ENCODE measurements around the gene PATZ1. TPM values are rescaled to one million over a fixed set of nuclear protein-coding genes. Genes with fewer than 3 reads are reported as not detected.

PATZ1 gene
- total and polyA plus RNA-seq, 2 donors (not counting 3 experiments of a cell fraction or from before 2014, with no cell fraction given): 19.7 to 23.7 TPM

DNA sequence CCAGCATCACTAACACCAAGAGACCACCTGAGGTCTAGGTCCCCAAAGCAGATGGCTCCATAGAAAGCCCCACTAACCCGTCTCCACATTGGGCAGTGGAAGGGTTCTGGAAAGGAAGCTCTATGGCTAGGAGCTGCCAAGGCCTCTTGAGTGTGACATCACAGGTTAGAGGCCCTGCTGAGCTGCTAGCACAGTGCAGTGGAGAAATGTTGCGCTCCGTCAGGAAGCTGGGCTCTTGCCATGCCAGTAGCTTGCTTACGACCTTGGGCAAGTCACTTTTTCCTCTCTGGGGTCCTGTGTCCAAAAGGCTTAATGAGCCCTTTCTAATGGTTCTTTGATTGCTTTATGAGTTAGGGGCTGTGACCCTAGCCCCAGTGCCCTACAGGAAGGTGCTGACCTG lies 64.4 kb downstream of the PATZ1 start:
- dilution Hi-C loops (cut with MboI; ENCODE audit: extremely low pct_ligation_motif_present, low sequenced_read_pairs): no loop called here
- H3K9me1 ChIP-seq (replicated peaks; ENCODE audit: control insufficient read depth, extremely low read depth, insufficient read depth, low read length): no peaks in the 10 kb centered on the region
- H3K27me3 ChIP-seq (ENCODE audit: control insufficient read depth in 2 of 2, insufficient read depth in 2 of 2, low read length in 2 of 2): no peaks in the 10 kb centered on the region
- TF ChIP-seq, protein P1, sequence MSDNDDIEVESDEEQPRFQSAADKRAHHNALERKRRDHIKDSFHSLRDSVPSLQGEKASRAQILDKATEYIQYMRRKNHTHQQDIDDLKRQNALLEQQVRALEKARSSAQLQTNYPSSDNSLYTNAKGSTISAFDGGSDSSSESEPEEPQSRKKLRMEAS (IDR thresholded peaks at IDR 0.05; ENCODE audit: insufficient read depth, insufficient read length): no peak
- TF ChIP-seq POLR2AphosphoS5 (IDR thresholded peaks at IDR 0.05; ENCODE audit: insufficient read depth, low read depth, low read length) (no peak), MYC (IDR thresholded peaks at IDR 0.05; ENCODE audit: low read depth, low read length) (no peak)
- BruUV-seq (replicated peaks): no TSS peak
- H3K4me3 ChIP-seq (replicated peaks in 1 of 3; ENCODE audit: insufficient read depth in 1 of 3, low read depth in 1 of 3, low read length in 3 of 3): no peak overlapping the region
- ChIA-PET POLR2A (interaction anchor here (1.0 to 1.7 kb wide), 2 partner anchors 9 to 11 kb away, joined by 3 read pairs; no protein-coding TSS in a partner anchor), CTCF (interaction anchor here (2.6 to 3.2 kb wide), 2 partner anchors 8 to 11 kb away, joined by 13 to 16 read pairs; no protein-coding TSS in a partner anchor)
- no peak overlapping the region for H2AFZ ChIP-seq (ENCODE audit: low read depth, low read length)
- no peak overlapping the region for H3K27ac ChIP-seq (ENCODE audit: insufficient read depth, low read depth, low read length)
- H3K4me2 ChIP-seq (ENCODE audit: insufficient read depth, low read length): no peak overlapping the region
- intact Hi-C loops (cut with micrococcal nuclease): no loop called here
- no peak overlapping the region for H3K9ac ChIP-seq (replicated peaks; ENCODE audit: extremely low read depth, insufficient read depth, low read length)
- peaks cover 0 to 42% of the 10 kb centered on the region in 2 experiments for H3K36me3 ChIP-seq (ENCODE audit: control insufficient read depth in 2 of 2, extremely low read depth in 1 of 2, insufficient read depth in 2 of 2, low read length in 2 of 2)
- H3K4me1 ChIP-seq (ENCODE audit: control insufficient read depth, extremely low read depth, insufficient read depth, low read length): peaks cover 12% of the 10 kb centered on the region
- H4K20me1 ChIP-seq (replicated peaks; ENCODE audit: control insufficient read depth, extremely low read depth, insufficient read depth, low read length): no peaks in the 10 kb centered on the region
- no peaks in the 10 kb centered on the region for H3K79me2 ChIP-seq (ENCODE audit: control insufficient read depth, insufficient read depth, low read length)
- DNase-seq (ENCODE audit: low read depth, low spot score) (no peak), FAIRE-seq (no peak)
- H3K9me3 ChIP-seq (replicated peaks; ENCODE audit: control insufficient read depth, insufficient read depth, low read length): no peaks in the 10 kb centered on the region

GRCh38 chr22:31279821-31280505 lies 66.2 kb downstream of the PATZ1 start:
- H3K79me2 ChIP-seq (ENCODE audit: control insufficient read depth, insufficient read depth, low read length): no peaks in the 10 kb centered on the region
- no peaks in the 10 kb centered on the region for H4K20me1 ChIP-seq (replicated peaks; ENCODE audit: control insufficient read depth, extremely low read depth, insufficient read depth, low read length)
- DNase-seq (ENCODE audit: low read depth, low spot score): no peak
- intact Hi-C loops (cut with micrococcal nuclease): no loop called here
- no TSS peak for BruUV-seq (replicated peaks)
- H3K9me1 ChIP-seq (replicated peaks; ENCODE audit: control insufficient read depth, extremely low read depth, insufficient read depth, low read length): no peaks in the 10 kb centered on the region
- no peak for FAIRE-seq
- H3K27me3 ChIP-seq (ENCODE audit: control insufficient read depth in 2 of 2, insufficient read depth in 2 of 2, low read length in 2 of 2): no peaks in the 10 kb centered on the region
- POLR2A ChIA-PET: no interaction called here
- dilution Hi-C loops (cut with MboI; ENCODE audit: extremely low pct_ligation_motif_present, low sequenced_read_pairs): no loop called here
- H3K9ac ChIP-seq (replicated peaks; ENCODE audit: extremely low read depth, insufficient read depth, low read length): no peak overlapping the region
- no peak for TF ChIP-seq CTCF (IDR thresholded peaks at IDR 0.05; ENCODE audit: extremely low read depth in 1 of 2, insufficient read depth in 1 of 2, low read depth in 1 of 2, low read length in 2 of 2)
- no peak for TF ChIP-seq FOS (IDR thresholded peaks at IDR 0.05; ENCODE audit: borderline replicate concordance, insufficient read depth, low read length)
- no peak for TF ChIP-seq EZH2 (IDR thresholded peaks at IDR 0.05; ENCODE audit: borderline replicate concordance, low read depth, low read length, severe bottlenecking)
- no peak for TF ChIP-seq POLR2A (IDR thresholded peaks at IDR 0.05; ENCODE audit: low read depth, low read length)
- no peak for TF ChIP-seq GATA2 (IDR thresholded peaks at IDR 0.05; ENCODE audit: insufficient read depth, insufficient read length, low read depth, low read length)
- TF ChIP-seq MYC (IDR thresholded peaks at IDR 0.05; ENCODE audit: low read depth, low read length): no peak
- H3K27ac ChIP-seq (ENCODE audit: insufficient read depth, low read depth, low read length): no peak overlapping the region
- H2AFZ ChIP-seq (ENCODE audit: low read depth, low read length): no peak overlapping the region
- CTCF ChIA-PET: interaction anchor here (0.9 to 2.7 kb wide), 3 partner anchors 11 to 34 kb away, joined by 3 to 7 read pairs (median 5); no protein-coding TSS in a partner anchor
- peaks cover 2 to 46% of the 10 kb centered on the region in 2 experiments for H3K36me3 ChIP-seq (ENCODE audit: control insufficient read depth in 2 of 2, extremely low read depth in 1 of 2, insufficient read depth in 2 of 2, low read length in 2 of 2)
- H3K4me3 ChIP-seq (replicated peaks in 1 of 3; ENCODE audit: insufficient read depth in 1 of 3, low read depth in 1 of 3, low read length in 3 of 3): no peak overlapping the region
- H3K9me3 ChIP-seq (replicated peaks; ENCODE audit: control insufficient read depth, insufficient read depth, low read length): no peaks in the 10 kb centered on the region
- H3K4me1 ChIP-seq (ENCODE audit: control insufficient read depth, extremely low read depth, insufficient read depth, low read length): peaks cover 2% of the 10 kb centered on the region
- H3K4me2 ChIP-seq (ENCODE audit: insufficient read depth, low read length): no peak overlapping the region
